Activated naive CD4-positive, alpha-beta T cell treated with anti-CD3 and anti-CD28 coated beads, Interleukin-2, amount 10 ng/mL, durations not matched to agents 7 days and 5 days (primary cell): ENCODE measurements around the gene PTDSS2.
"Not testable (repeated sequence)": the region's sequence is repeated elsewhere in the genome, so short reads cannot be mapped to it uniquely, and the experiment has no call there.

ENCODE experiments used
- CTCF ChIA-PET: fragments of 350-600 bp; sonication (Branson Sonifier 250); formaldehyde crosslinking; loops from one replicate; lab custom pipeline; 2021; ENCODE audit warnings: antibody characterized with exemption; lab: Charles Lee
- DNase-seq: peaks from one replicate; pipeline ENCODE4 v3.0.0-alpha.2; 2020
- H3K27ac Mint-ChIP-seq: one replicate; pipeline ENCODE4 v1.8.0; 2021; ENCODE audit warnings: mild to moderate bottlenecking, moderate library complexity, mixed read lengths
- H3K27me3 Mint-ChIP-seq: one replicate; pipeline ENCODE4 v1.8.0; 2021; ENCODE audit warnings: mild to moderate bottlenecking, mixed read lengths
- H3K36me3 Mint-ChIP-seq: one replicate; pipeline ENCODE4 v1.8.0; 2021; ENCODE audit warnings: mixed read lengths
- H3K4me1 Mint-ChIP-seq: one replicate; pipeline ENCODE4 v1.8.0; 2021; ENCODE audit warnings: mixed read lengths
- H3K4me3 Mint-ChIP-seq: one replicate; pipeline ENCODE4 v1.8.0; 2021; ENCODE audit warnings: mild to moderate bottlenecking, moderate library complexity, mixed read lengths
- H3K9me3 Mint-ChIP-seq: one replicate; pipeline ENCODE4 v1.8.0; 2021; ENCODE audit warnings: mixed read lengths

PTDSS2 gene

GRCh38 chr11:418343-419247 lies 31.5 kb upstream of the PTDSS2 start:
- no peaks in the 10 kb centered on the region for H3K27me3 Mint-ChIP-seq
- CTCF ChIA-PET = no interaction called here
- peaks cover 13% of the 10 kb centered on the region for H3K4me1 Mint-ChIP-seq
- DNase-seq = no peak
- H3K9me3 Mint-ChIP-seq = no peaks in the 10 kb centered on the region
- H3K36me3 Mint-ChIP-seq = peaks cover 15% of the 10 kb centered on the region
- peak overlapping the region; percentile 35 for H3K4me3 Mint-ChIP-seq
- no peak overlapping the region for H3K27ac Mint-ChIP-seq

GRCh38 chr11:419248-420005 lies 30.7 kb upstream of the PTDSS2 start:
- no peak for DNase-seq
- no peaks in the 10 kb centered on the region for H3K27me3 Mint-ChIP-seq
- no peaks in the 10 kb centered on the region for H3K9me3 Mint-ChIP-seq
- CTCF ChIA-PET = no interaction called here
- no peak overlapping the region for H3K4me3 Mint-ChIP-seq
- peaks cover 19% of the 10 kb centered on the region for H3K36me3 Mint-ChIP-seq
- H3K27ac Mint-ChIP-seq = no peak overlapping the region
- H3K4me1 Mint-ChIP-seq = peaks cover 10% of the 10 kb centered on the region

- Mint-ChIP-seq H3K9me3 (no peaks in the 10 kb centered on the region), H3K4me3 (no peak overlapping the region)
- CTCF ChIA-PET = no interaction called here
Measured at GRCh38 chr11:420054-420910, 29.8 kb upstream of the PTDSS2 start.

GRCh38 chr11:420911-421321 lies 29.2 kb upstream of the PTDSS2 start:
- peaks cover 23% of the 10 kb centered on the region for H3K36me3 Mint-ChIP-seq
- H3K27me3 Mint-ChIP-seq = no peaks in the 10 kb centered on the region
- H3K27ac Mint-ChIP-seq = no peak overlapping the region
- no peak for DNase-seq
- no peaks in the 10 kb centered on the region for H3K9me3 Mint-ChIP-seq
- H3K4me1 Mint-ChIP-seq = peaks cover 5% of the 10 kb centered on the region
- CTCF ChIA-PET = no interaction called here
- no peak overlapping the region for H3K4me3 Mint-ChIP-seq

More at GRCh38 chr11:420054-420910, 29.8 kb upstream of the PTDSS2 start:
- Mint-ChIP-seq H3K4me1 (peaks cover 5% of the 10 kb centered on the region), H3K27me3 (no peaks in the 10 kb centered on the region), H3K27ac (no peak overlapping the region), H3K36me3 (peaks cover 21% of the 10 kb centered on the region)
- no peak for DNase-seq

- CTCF ChIA-PET = interaction anchor here (0.5 kb wide), 1 partner anchor 63 kb away, joined by 3 read pairs; no protein-coding TSS in a partner anchor
- H3K27me3 Mint-ChIP-seq = no peaks in the 10 kb centered on the region
- no peak overlapping the region for H3K27ac Mint-ChIP-seq
Measured at GRCh38 chr11:422249-422656, 27.8 kb upstream of the PTDSS2 start.

GRCh38 chr11:424232-424631 lies 25.8 kb upstream of the PTDSS2 start:
- CTCF ChIA-PET = no interaction called here
- no peak overlapping the region for H3K4me3 Mint-ChIP-seq

More at GRCh38 chr11:422249-422656, 27.8 kb upstream of the PTDSS2 start:
- Mint-ChIP-seq H3K4me3 (no peak overlapping the region), H3K36me3 (peaks cover 23% of the 10 kb centered on the region), H3K9me3 (no peaks in the 10 kb centered on the region), H3K4me1 (peaks cover 5% of the 10 kb centered on the region)
- DNase-seq = no peak

GRCh38 chr11:424766-425165 lies 25.3 kb upstream of the PTDSS2 start:
- H3K27ac Mint-ChIP-seq, H3K9me3 Mint-ChIP-seq, CTCF ChIA-PET, H3K4me1 Mint-ChIP-seq, H3K27me3 Mint-ChIP-seq, DNase-seq, H3K4me3 Mint-ChIP-seq: not testable (repeated sequence)
- peaks cover 35% of the 10 kb centered on the region for H3K36me3 Mint-ChIP-seq

More at GRCh38 chr11:424232-424631, 25.8 kb upstream of the PTDSS2 start:
- Mint-ChIP-seq H3K27ac (no peak overlapping the region), H3K36me3 (peaks cover 31% of the 10 kb centered on the region), H3K4me1 (no peaks in the 10 kb centered on the region), H3K9me3 (no peaks in the 10 kb centered on the region), H3K27me3 (no peaks in the 10 kb centered on the region)
- DNase-seq = no peak

GRCh38 chr11:425301-425700 lies 24.8 kb upstream of the PTDSS2 start:
- Mint-ChIP-seq H3K36me3 (peaks cover 35% of the 10 kb centered on the region), H3K9me3 (no peaks in the 10 kb centered on the region), H3K4me3 (no peak overlapping the region), H3K4me1 (no peaks in the 10 kb centered on the region), H3K27ac (no peak overlapping the region), H3K27me3 (no peaks in the 10 kb centered on the region)
- DNase-seq = no peak
- CTCF ChIA-PET = no interaction called here

- CTCF ChIA-PET = no interaction called here
Measured at GRCh38 chr11:426851-427250, 23.2 kb upstream of the PTDSS2 start.

GRCh38 chr11:428295-428694 lies 21.8 kb upstream of the PTDSS2 start:
- H3K27ac Mint-ChIP-seq = no peak overlapping the region
- DNase-seq = no peak
- no peaks in the 10 kb centered on the region for H3K27me3 Mint-ChIP-seq
- H3K4me1 Mint-ChIP-seq = no peaks in the 10 kb centered on the region
- CTCF ChIA-PET = no interaction called here
- no peaks in the 10 kb centered on the region for H3K9me3 Mint-ChIP-seq
- H3K36me3 Mint-ChIP-seq = peaks cover 34% of the 10 kb centered on the region
- no peak overlapping the region for H3K4me3 Mint-ChIP-seq

More at GRCh38 chr11:426851-427250, 23.2 kb upstream of the PTDSS2 start:
- Mint-ChIP-seq H3K36me3 (peaks cover 36% of the 10 kb centered on the region), H3K9me3 (no peaks in the 10 kb centered on the region), H3K4me3 (no peak overlapping the region), H3K27me3 (no peaks in the 10 kb centered on the region), H3K4me1 (no peaks in the 10 kb centered on the region), H3K27ac (no peak overlapping the region)
- no peak for DNase-seq

GRCh38 chr11:429391-429790 lies 20.7 kb upstream of the PTDSS2 start:
- CTCF ChIA-PET = no interaction called here
- no peak for DNase-seq

GRCh38 chr11:429931-430456 lies 20.1 kb upstream of the PTDSS2 start:
- peaks cover 24% of the 10 kb centered on the region for H3K36me3 Mint-ChIP-seq
- no peaks in the 10 kb centered on the region for H3K9me3 Mint-ChIP-seq
- DNase-seq = no peak
- CTCF ChIA-PET = no interaction called here
- no peaks in the 10 kb centered on the region for H3K27me3 Mint-ChIP-seq
- no peaks in the 10 kb centered on the region for H3K4me1 Mint-ChIP-seq
- no peak overlapping the region for H3K27ac Mint-ChIP-seq
- H3K4me3 Mint-ChIP-seq = no peak overlapping the region

More at GRCh38 chr11:429391-429790, 20.7 kb upstream of the PTDSS2 start:
- no peaks in the 10 kb centered on the region for H3K27me3 Mint-ChIP-seq
- no peaks in the 10 kb centered on the region for H3K9me3 Mint-ChIP-seq
- H3K4me1 Mint-ChIP-seq = no peaks in the 10 kb centered on the region
- H3K27ac Mint-ChIP-seq = no peak overlapping the region
- peaks cover 28% of the 10 kb centered on the region for H3K36me3 Mint-ChIP-seq
- no peak overlapping the region for H3K4me3 Mint-ChIP-seq

GRCh38 chr11:431921-432320 lies 18.2 kb upstream of the PTDSS2 start:
- Mint-ChIP-seq H3K36me3 (peaks cover 23% of the 10 kb centered on the region), H3K27ac (no peak overlapping the region), H3K27me3 (no peaks in the 10 kb centered on the region), H3K4me1 (peaks cover 4% of the 10 kb centered on the region), H3K9me3 (no peaks in the 10 kb centered on the region), H3K4me3 (no peak overlapping the region)
- CTCF ChIA-PET = no interaction called here
- no peak for DNase-seq
